Dermis microvascular lymphatic vessel endothelial cell (primary cell): Measurements from ENCODE around the gene RABIF. TPM values are rescaled to one million over a fixed set of nuclear protein-coding genes. Genes with fewer than 3 reads are reported as not detected.

Experiments
- DNase-seq, 2 donors: peaks; one replicate each; pipeline versions ENCODE4 v3.0.0 to v3.0.0-alpha.2; 2010; ENCODE audit warnings: low read depth in 2 of 2
- total RNA-seq: library from RNA; depleted of rRNA; stranded (reverse); fragments of >200 nt; gene quantifications from 2 replicates; pipeline ENCODE4 v1.2.1, GENCODE V29; 2014

RABIF gene
- total RNA-seq, 1 donor from 2014 or later, result 8.5 TPM

DNA sequence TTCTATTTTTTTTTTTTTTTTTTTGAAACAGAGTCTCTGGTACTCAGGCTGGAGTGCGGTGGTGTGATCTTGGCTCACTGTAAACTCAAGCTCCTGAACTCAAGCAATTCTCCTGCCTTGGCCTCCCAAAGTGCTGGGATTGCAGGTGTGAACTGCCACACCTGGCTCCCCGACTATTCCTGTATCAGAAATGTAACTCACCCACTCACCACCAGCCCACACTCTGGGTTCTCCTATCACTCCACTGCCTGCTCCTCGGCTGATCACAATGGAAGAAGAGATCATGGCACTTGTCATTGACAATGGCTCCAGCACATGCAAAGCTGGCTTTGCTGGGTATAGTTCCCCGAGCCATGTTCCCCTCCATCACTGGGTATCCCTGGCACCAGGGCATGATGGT lies 15.9 kb downstream of the RABIF start:
- no peak for DNase-seq

DNA sequence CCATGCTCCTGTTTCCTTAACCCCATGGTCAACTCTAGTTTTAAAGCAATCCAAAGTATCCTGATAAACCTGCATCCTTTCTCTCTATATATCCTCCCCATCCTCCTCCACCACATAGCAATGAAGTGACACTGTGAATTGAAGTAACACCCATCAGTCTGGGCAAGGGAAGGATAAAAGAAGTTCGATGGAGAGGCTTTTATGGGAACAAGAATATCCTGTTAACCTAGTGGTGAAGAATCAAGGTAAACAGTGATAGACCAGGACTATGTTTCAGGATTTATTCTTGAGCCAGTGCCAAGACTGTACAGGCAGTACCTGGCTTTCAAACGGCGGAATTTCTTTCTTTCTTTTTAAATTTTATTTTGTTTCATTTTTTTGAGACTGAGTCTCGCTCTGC lies 17.6 kb downstream of the RABIF start:
- DNase-seq, result no peak

DNA sequence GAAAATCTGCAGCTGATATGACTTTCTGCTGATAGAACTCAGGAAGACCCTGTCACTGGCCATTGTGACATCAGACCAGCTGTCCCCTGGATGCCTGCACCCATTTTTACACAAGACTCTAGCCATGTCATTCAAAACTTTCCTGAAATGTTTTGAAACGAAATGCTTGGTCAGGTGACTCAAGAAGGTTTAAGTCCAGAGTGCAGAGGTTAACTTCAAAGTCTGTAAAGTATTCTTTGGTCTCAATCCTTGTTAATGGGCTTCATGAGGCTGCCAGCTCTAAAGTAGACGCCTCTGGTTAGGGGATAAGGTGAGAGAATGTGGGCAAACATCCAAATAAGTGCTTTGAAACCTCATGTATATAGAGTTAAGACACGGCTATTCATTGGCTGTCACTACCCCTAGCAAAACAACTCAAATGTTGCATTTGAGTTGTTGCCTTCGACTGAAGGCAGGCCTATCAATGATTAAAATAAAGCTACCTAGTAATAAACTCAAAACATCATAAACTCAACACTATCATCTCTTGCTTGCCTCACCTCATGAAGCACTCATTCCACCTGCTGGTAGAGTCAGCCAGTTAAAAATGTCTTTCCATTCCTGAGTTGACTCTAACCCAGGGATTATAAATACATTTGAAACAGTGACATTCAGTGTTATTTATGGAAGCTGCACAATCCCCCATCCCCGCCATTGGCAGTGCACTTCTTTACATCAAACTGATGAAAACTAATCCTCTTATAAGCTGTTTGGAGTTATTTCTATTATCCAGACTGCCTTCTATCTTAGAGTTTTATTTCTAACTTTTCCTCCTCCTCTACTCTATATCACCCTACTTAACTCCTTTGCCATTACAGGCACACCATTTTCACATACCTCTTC lies 26.0 kb downstream of the RABIF start:
- DNase-seq, result no peak

DNA sequence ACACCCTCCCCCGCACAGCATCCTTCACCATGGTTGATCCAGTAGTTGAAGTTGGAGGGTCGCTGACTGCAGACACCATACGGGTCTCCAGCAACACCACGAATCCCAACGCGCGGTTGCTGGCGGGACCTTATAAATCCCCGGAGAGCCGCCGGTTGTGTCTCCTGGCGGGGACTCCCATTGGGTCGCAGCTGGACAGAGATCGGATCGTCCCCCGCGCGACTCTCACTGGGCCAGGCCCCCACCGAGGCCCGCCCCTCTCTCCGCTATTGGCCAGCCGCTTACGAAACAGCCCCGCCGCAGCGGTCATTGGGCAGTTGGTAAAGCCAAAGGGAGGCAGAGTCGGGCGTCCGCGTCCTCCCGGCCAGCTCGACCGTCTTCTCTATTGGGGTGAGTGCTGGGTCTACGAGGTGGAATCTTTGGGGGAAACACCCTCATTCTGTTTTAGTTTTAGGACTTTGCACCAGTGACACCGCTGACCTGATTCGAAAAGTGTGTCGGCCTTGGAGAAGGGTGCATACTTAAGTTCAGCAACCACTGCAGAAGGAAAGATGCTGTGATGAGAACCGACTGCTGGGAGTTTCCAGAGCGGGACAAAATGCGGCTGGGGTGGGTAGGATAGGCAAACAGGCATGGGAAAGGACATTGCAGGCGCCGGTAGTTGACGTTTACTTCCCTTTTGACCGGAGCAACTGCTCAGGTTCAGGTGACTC lies 27.4 kb downstream of the RABIF start:
- DNase-seq, result peak; percentile 74 to 92

DNA sequence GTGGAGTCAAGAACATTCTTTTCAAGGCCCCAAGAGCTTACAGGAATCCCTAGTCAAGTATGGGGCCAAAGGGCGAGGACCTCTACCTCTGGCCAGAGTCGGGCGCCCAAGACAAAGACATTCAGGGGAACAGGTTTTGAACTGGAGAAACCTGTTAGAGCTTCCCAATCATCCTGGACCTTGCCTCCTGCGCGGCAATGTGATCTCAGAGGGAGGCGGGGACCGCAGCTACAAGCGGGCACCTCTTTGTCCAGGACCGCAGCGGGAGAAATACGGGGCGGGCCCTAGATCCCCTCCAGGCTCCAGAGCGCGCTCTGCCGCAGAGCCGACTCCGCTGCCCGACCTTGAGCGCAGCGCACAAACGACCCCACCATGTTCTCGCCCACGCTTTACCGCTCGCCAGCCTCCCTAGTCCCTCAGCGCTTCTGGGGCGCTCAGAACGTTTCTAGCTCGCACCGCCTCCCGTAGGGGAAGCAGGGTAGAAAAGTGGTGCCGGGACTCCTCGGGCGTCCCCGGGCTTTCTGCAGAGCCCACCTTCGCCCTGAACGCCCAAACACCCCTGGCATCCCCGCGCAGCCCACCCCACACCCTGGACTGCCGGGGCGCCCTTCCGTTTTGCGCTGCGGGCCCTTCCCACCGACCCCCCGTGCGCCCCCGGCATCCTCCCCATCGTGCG lies 28.1 kb downstream of the RABIF start:
- peak in 1 of 2 donors; percentile 33 for DNase-seq

DNA sequence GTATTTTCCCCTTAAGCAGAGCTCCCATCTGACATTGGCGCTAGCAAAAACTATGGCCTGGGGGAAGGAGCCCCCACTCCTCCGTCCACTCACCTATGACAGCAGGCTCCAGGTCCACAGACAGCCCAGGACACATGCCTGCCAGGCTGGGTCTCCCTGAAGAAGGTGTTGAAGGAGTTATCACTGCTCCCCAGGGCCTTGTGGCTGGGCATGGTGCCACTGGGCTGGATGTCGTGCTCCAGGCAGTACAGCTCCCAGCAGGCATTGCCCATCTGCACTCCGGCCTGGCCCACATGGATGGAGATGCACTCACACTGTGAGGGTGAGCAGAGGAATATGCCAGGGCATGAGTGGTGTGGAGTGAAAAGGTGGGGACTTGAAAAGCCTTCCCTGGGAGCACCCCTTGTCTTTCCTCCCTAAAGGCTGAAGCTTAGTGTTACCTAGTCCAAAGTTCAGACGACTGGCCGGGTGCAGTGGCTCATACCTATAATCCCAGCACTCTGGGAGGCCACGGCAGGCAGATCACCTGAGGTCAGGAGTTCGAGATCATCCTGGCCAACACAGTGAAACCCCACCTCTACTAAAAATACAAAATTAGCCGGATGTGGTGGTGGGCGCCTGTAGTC lies 30.0 kb downstream of the RABIF start:
- DNase-seq, result no peak

DNA sequence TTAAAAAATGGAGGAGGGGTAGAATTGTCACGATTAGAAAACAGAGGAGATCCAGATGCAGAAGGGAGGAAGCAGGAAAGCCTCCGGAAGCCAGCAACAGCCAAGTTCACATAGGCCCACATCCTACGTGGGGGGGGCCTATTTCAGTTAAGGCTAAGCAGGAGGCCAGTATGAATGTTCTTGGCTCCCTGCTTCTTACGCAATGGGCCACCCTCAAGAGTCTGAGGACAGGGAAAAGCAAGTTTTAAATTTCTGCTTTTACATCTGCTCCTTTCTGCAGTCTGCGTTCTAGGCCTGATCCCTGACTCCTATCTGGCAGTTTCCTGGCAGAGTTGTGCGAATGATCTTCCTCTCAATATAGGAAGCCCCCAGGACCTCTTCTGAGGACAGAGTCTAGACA lies 30.6 kb downstream of the RABIF start:
- DNase-seq, result peak in 1 of 2 donors; percentile 21

DNA sequence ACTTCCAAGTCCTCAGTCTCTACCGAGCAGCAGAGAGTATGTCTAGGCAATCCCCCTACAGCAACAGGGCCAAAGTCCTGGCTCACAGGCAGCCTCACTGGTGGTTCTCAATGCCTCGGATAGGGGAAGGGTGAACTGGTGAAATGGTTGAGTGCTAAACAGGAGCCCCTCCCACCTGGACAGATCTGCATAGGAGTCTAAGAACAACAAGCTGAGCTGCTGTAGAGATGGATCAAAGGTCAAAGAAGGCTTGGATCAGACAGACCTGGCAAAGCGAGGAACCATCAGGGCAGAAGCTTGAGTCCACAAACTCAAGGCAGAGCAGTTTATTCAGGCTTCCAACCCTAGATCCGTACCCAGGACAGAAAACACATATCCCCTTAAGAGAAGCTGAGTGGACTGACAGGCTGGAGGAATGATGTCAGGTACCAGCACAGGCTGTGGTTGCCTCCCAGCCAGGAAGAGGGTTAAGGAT lies 31.8 kb downstream of the RABIF start:
- no peak for DNase-seq

DNA sequence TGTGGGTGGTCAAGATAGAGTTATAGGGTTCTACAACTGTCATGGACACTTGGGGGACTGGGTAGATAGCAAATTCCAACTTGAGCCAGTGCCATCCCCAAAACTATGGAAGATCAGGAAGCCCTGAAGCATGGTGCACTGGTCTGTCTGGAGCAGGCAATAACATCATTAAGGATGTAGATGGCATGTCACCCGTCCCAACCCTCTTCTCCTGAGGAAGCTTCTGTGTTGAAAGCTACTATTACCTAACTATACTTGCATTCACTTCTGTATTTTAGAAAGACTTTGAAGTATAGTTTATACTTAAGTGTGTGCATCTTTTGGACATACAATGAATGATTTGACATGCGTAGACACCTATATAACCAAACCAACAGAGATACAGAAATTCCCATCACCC lies 32.9 kb downstream of the RABIF start:
- no peak for DNase-seq

DNA sequence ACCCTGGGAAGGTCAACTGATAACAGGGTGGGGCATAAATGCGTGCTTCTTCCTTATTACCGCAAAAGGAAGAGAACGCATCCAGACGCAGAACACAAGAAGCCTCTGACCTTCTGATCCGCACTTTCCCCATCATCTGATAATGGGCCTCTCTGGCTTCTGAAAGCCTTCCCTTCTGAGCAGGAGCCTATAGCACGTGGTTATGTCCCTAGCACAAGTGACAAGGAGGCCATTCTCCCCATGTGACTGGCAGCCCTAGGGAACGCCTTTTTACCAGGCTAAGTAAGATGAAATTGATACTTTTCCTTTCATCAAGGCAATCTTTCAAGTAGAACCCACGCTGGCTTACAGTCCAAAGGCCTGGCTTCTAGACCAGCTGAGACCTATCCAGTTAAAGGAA lies 34.2 kb downstream of the RABIF start:
- no peak for DNase-seq

DNA sequence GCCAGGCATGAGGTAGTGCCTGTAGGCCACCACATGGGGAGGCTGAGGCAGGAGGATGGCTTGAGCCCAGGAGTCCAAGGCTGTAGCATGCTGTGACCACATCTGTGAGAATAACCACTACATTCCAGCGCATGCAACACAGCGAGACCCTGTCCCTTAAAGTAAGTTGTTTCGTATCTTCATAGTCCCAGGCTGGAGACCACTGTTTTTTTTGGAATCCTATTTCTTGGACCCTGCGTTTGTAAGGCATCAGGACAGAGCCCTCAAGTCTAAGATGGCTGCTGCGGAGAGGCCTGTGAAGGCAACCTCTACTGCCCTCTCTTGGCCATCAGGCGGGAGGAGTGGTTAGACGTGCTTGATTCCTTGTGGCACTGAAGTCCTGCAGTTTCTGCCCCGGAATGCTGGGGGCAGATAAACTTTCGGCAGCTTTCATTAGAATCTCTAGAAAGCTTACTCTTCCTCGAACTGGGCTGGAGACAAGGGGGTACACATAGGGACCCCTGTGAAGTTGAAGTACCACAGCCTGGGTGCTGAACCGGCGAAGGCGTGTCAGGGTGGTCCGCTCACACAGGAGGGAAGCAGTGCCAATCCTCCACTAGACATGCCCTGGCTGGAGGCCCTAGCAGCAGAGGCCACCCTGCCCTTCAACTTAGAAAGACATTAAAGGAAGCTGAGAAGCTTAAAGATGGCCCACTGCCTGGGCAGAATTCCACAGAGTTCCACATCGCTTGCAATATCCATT lies 36.6 kb downstream of the RABIF start:
- DNase-seq, result peak in 1 of 2 donors; percentile 62

DNA sequence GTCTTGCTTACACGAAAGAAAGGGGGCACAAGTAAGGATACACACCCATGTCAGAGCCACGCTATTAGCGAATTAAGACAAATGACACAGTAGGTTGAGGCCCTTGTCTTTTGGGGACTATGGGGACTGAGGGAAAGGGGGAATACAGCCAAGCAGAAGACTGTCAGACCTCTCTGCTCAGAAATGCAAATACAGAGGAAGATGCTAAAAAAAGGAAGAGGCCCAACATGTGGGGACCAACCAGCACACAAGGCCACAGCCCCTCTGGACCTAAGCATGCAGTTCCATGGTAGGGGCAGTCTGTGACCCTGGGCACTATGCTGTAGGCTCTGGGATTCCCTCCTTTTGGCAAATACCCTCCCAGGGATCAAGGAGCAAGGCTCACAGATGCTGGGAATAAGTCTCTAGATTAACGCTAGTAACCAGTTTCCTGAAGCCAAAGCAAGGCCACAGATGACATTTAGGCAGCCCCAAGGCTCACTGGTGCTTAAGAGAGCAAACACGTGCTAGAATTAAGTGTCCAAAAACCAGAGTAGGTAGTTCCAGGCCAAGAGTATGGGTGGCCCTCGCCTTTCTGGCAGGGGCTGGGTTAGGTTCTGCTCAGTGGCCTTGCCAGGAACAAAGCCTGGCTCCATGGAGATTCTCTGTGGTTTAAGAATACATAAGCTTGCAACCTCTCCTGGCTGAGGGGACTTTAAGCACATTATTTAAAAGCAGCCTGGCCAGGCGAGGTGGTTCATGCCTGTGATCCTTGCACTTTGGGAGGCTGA lies 38.2 kb downstream of the RABIF start:
- no peak for DNase-seq

DNA sequence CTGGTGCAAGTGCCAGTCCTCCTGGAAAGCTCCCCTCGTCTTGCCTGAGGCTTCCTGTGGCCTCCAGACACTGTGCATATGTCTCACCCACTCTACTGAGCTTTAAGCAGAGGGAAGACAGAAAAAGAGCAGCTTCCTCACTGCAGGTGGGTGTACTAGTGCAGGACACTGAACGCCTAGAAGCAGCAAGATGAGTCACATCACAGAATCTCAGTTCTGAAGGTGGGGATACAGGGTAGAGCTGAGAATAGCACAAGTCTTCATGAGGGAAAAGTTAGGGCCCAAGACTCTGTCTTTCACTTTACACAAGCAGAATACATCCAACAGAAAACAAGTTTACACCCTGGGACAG lies 40.8 kb downstream of the RABIF start:
- DNase-seq, result no peak

DNA sequence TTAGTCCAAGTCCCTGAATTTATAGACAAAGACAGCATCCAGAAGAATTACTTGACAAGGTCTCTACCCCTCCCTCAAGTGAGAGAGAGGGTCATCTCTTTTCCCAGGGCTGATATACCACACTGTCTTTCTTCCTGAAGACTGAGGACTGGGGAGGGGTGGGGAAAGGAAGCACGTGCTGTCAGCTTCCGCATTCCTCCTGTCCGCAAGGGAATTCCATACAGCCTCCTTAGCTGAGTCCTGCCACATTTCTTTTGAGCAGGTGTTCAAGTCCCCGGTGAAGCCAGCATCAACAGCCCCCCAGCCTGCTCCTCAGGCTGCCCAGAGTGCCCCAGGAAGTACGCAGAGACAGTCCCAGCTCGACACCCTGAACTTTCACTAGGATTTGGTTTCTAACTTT lies 44.0 kb downstream of the RABIF start:
- DNase-seq, result no peak

DNA sequence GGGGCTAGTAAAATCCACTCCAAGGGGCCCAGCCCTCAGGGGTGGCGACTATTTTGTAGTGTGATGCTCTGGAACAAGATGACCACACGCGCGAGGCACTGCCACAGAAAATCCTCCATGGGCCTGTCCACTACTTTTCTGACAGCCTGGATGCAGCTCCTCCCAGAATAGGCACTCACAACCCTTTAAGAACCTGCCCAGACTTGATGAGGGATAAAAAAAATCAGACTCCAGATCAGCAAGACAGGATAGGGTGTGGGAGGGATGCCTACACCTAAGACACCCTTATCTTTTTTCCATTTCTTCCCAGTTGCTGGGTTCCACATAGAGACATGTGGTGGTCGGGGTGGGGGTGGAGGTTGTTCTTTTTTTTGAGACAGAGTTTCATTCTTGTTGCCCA lies 44.7 kb downstream of the RABIF start:
- DNase-seq, result no peak

DNA sequence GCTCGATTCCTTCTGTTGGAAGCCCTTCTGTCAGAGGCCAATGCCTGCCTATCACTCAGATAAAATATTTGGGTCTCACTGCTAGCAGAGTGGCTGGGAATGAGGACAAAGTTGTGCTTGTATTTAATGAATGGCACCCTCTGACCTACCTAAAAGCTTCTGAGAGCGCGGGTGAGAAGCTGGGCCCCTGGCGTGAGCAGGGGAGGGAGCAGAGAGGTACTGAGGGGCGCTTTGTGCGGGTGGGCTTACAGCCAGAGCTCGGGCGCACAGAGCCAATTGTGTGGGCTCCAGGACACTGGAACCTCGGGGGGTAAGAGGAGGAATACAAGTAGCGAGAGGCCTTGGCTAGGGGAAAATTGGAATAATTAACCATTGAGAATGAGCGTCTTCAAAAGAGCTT lies 45.9 kb downstream of the RABIF start:
- no peak for DNase-seq

DNA sequence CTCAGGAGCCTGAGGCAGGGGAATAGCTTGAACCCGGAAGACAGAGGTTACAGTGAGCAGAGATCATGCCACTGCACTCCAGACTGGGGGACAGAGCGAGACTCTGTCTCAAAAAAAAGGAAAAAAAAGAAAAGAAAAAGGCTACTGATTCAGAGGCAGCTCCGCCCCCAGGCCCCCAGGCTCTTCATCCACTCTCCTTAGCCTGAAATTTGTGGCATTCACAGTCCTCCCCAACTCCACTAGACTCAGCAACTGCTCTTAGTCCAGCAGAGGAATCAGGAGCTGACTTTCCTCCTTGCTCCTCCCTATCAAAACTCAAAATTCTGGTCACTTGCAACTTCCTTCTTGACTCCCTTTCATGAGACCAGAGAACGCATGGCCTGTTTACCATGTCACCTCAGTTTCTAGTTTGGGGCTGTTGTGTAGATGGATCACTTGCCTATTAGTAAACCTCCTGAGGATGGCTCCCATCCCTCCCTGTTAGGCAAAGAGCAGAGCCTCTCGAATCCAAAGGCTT lies 51.1 kb downstream of the RABIF start:
- DNase-seq, result no peak

DNA sequence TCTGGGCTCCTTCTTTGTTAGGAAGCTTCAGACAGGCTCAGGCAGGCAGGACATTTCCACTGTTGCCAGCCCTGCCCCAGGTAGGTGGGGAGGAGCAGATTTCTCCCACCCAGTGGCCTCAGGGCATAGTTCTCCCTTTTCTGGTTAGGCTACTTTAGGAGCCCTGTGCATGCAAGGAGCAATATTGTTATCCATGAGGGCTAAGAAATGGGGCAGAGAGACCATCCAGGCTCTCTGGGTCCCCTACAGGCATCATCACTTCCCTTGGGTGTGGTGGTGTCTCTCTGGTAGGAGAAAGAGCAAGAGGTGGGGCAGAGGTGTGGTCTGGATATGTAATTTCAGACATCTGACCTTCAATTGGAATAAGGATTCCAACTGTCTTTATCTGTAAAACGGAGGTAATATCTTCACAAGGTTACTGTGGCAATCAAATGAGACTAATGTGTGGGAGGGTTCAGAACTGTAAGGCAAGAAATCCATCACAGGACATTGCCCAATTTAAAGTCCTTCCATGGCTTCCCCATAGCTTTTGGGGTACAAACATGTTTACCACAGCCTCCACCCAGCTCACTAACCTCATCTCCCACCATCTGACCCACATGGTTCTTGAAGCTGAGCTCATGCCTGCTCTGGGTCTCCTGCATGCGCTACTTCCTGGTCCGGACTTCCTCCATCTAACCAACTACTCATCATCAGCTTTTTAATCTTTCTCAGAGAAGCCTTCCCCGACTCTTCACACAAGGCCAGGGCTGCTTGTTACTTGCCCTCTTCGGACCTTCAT lies 52.1 kb downstream of the RABIF start:
- DNase-seq, result no peak

DNA sequence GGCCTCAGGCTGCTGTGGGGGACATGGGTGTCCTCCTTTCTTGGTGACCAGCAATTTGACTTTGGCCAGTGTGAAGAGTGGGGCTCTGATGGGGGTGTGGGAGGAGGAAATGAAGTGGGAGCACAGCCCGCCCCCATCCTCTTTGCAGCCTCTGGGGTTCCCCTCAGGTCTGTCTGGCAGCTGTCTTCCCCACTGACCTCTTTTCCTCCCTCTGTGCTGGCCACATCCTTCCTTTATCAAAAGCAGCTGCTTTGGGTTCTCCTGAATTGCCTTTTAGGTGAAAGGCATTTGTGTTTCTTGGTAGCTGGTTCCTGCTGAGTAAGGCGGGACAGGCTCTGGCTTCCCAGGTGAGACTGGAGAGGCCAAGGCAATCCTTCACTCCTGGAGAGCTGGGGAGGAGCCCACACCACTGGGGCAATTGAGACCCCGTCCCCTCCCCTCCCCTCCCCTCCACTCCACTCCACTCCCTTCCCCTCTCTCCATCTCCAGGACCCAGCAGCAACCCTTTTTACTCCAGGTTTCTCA lies 53.3 kb downstream of the RABIF start:
- no peak for DNase-seq
